22Rv1 (cell line): ENCODE results near the gene FSTL3.

Experiments
- ZFX ChIP-seq: fragments of 450-650 bp; IDR thresholded peaks from 2 replicates; pipeline ENCODE4 v1.6.1; 2017; ENCODE audit warnings: antibody characterized with exemption, borderline replicate concordance
- TF ChIP-seq, protein P1 (sequence below): fragments of 450-650 bp; IDR thresholded peaks from 2 replicates; pipeline ENCODE4 v1.5.1; 2017; ENCODE audit warnings: mild to moderate bottlenecking

DNA sequence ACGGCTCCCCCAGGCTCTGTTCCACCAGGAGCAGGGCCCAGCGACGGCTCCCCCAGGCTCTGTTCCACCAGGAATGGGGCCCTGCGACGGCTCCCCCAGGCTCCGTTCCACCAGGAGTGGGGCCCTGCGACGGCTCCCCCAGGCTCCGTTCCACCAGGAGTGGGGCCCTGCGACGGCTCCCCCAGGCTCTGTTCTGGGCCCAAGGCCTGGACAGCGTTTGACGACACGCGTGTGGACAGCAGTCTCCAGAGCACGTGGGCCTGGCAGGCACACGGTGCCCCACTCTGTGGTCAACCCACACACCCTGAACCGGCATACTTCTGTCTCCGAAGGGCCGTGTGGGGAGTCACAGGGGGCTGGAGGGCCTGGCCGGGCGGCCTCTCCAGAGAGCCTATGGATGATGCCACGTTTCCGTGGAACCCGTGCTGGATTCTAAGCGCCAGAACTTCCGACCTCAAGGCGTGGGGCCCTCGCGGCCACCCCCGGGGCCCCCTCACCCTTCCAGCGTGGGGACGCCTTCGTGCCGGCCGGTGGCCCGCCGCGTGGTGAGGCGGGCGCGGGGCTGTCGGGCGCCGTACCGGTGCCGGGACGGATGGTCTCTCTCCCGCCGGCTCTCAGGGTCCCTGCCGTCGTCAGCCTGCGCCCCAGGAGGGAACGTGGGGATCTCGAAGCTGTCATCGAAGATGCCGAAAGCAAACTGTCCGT is 24.9 kb upstream of the FSTL3 start:
- TF ChIP-seq, protein P1, sequence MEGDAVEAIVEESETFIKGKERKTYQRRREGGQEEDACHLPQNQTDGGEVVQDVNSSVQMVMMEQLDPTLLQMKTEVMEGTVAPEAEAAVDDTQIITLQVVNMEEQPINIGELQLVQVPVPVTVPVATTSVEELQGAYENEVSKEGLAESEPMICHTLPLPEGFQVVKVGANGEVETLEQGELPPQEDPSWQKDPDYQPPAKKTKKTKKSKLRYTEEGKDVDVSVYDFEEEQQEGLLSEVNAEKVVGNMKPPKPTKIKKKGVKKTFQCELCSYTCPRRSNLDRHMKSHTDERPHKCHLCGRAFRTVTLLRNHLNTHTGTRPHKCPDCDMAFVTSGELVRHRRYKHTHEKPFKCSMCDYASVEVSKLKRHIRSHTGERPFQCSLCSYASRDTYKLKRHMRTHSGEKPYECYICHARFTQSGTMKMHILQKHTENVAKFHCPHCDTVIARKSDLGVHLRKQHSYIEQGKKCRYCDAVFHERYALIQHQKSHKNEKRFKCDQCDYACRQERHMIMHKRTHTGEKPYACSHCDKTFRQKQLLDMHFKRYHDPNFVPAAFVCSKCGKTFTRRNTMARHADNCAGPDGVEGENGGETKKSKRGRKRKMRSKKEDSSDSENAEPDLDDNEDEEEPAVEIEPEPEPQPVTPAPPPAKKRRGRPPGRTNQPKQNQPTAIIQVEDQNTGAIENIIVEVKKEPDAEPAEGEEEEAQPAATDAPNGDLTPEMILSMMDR = no peak
- TF ChIP-seq ZFX = no peak
